ENCODE measurements around the gene ADRA2A. TPM values are rescaled to one million over a fixed set of nuclear protein-coding genes. Genes with fewer than 3 reads are reported as not detected.

The ADRA2A gene
- total RNA-seq, 1 experiment from 2014 or later, result not detected

DNA sequence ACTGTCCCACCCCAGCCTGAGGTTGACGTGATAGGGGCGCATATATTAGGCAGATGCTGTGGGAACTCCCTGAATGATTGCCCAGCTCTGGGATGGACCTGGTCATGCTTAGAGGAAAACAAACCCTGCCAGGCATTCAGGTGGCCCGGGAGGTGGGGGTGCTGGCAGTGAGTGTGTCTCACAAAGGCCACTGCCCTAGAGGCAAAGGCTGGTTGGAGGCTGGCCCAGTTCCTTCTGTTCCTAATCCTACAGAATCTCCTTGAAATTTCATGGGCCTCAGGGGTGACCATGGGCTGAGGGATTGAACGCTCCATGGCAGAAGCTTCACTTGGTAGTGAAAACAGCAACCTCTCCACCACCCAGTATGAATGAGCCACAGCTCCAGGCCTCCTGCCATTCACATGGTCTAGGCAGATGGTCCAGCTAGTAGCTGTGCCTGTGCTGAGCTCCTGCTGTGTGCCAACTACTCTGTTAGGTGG is 25.6 kb downstream of the ADRA2A start:
- H4K20me1 ChIP-seq (ENCODE audit: insufficient read depth, low read depth, low read length), result no peaks in the 10 kb centered on the region
- H2AFZ ChIP-seq (ENCODE audit: low read length), result no peak overlapping the region
- no peaks in the 10 kb centered on the region for H3K9me3 ChIP-seq (ENCODE audit: low read length)
- H3K79me2 ChIP-seq (ENCODE audit: low read length), result no peaks in the 10 kb centered on the region
- H3K36me3 ChIP-seq (ENCODE audit: insufficient read depth, low read length), result no peaks in the 10 kb centered on the region
- DNase-seq, result no peak
- no peak overlapping the region for H3K4me2 ChIP-seq (ENCODE audit: low read depth, low read length, poor library complexity, severe bottlenecking)
- H3K9ac ChIP-seq (ENCODE audit: low read length), result no peak overlapping the region
- no peaks in the 10 kb centered on the region for H3K9me2 ChIP-seq (replicated peaks; ENCODE audit: insufficient read depth, low read length)
- H3K27ac ChIP-seq (ENCODE audit: low read length), result no peak overlapping the region
- no peak overlapping the region for H3K4me3 ChIP-seq (ENCODE audit: low read length)
- no peaks in the 10 kb centered on the region for H3K27me3 ChIP-seq (ENCODE audit: low read length)
- H3K4me1 ChIP-seq (ENCODE audit: low read length), result no peaks in the 10 kb centered on the region

DNA sequence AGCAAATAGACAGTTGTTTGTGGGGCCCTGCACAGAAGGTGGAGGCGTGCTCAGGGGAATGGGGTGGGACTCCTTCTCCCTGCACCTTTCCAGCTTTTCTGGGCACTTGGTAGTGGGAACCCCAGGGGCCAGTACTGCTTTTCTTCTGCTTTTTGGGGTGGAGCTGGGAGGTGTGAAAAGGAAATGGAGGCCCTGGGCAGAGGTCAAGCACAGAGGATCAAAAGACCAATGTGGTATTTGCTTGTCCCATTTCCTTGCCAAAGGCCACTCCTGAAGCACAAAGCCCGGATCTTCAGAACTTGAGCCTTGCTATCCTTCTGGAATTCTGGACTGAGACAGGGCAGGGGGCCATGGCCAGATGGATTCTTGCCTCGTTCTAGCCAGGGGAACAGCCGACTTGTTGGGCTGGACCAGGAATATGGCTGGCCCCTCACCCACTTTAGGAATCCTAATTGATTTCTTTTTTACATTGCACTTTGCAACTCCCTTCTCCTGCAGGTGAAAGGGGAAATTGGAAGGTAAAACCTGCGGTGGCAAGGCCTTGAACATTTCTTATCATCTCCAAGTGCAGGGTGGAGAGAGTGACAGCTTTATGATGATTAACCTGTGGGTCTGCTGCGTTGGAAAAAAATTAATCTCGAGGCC is 26.5 kb downstream of the ADRA2A start:
- Histone ChIP-seq H2AFZ (ENCODE audit: low read length) (no peak overlapping the region), H3K9me2 (replicated peaks; ENCODE audit: insufficient read depth, low read length) (no peaks in the 10 kb centered on the region), H3K79me2 (ENCODE audit: low read length) (no peaks in the 10 kb centered on the region), H3K4me3 (ENCODE audit: low read length) (no peak overlapping the region), H3K4me2 (ENCODE audit: low read depth, low read length, poor library complexity, severe bottlenecking) (no peak overlapping the region), H3K27ac (ENCODE audit: low read length) (no peak overlapping the region), H3K9me3 (ENCODE audit: low read length) (no peaks in the 10 kb centered on the region), H3K27me3 (ENCODE audit: low read length) (no peaks in the 10 kb centered on the region), H3K4me1 (ENCODE audit: low read length) (no peaks in the 10 kb centered on the region), H3K9ac (ENCODE audit: low read length) (no peak overlapping the region), H3K36me3 (ENCODE audit: insufficient read depth, low read length) (no peaks in the 10 kb centered on the region), H4K20me1 (ENCODE audit: insufficient read depth, low read depth, low read length) (no peaks in the 10 kb centered on the region)
- DNase-seq, result no peak

DNA sequence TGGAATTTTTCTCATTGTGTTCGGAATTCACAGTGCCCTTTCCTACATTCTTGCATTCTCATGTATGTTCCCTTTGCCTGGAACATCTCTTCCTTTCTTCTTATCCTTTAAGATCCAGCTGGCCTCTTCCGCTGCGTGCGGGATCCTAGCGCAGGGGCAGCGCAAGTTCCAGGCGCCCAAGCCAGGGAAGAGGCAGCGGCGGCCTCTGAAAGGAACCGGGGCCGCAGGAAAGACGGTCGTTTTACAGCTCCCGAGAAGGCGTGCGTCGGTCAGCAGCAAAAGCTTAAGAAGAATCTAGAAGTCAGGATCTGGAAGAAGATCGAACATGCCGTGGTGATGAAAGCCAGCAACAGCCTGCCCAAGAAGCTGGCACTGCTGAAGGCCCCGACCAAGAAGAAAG is 28.0 kb downstream of the ADRA2A start:
- DNase-seq, result no peak
- H3K4me2 ChIP-seq (ENCODE audit: low read depth, low read length, poor library complexity, severe bottlenecking), result no peak overlapping the region
- no peaks in the 10 kb centered on the region for H3K79me2 ChIP-seq (ENCODE audit: low read length)
- no peaks in the 10 kb centered on the region for H4K20me1 ChIP-seq (ENCODE audit: insufficient read depth, low read depth, low read length)
- no peaks in the 10 kb centered on the region for H3K36me3 ChIP-seq (ENCODE audit: insufficient read depth, low read length)
- no peak overlapping the region for H3K4me3 ChIP-seq (ENCODE audit: low read length)
- H2AFZ ChIP-seq (ENCODE audit: low read length), result no peak overlapping the region
- no peaks in the 10 kb centered on the region for H3K9me2 ChIP-seq (replicated peaks; ENCODE audit: insufficient read depth, low read length)
- H3K9ac ChIP-seq (ENCODE audit: low read length), result no peak overlapping the region
- no peak overlapping the region for H3K27ac ChIP-seq (ENCODE audit: low read length)
- no peaks in the 10 kb centered on the region for H3K27me3 ChIP-seq (ENCODE audit: low read length)
- H3K4me1 ChIP-seq (ENCODE audit: low read length), result no peaks in the 10 kb centered on the region
- H3K9me3 ChIP-seq (ENCODE audit: low read length), result no peaks in the 10 kb centered on the region

GRCh38 chr10:111106081-111106480 is 29.3 kb downstream of the ADRA2A start:
- Histone ChIP-seq H3K9me3 (ENCODE audit: low read length) (no peaks in the 10 kb centered on the region), H3K9me2 (replicated peaks; ENCODE audit: insufficient read depth, low read length) (no peaks in the 10 kb centered on the region)

GRCh38 chr10:111107023-111107422 is 30.2 kb downstream of the ADRA2A start:
- Histone ChIP-seq H3K9me3 (ENCODE audit: low read length) (no peaks in the 10 kb centered on the region), H3K27me3 (ENCODE audit: low read length) (no peaks in the 10 kb centered on the region), H3K4me3 (ENCODE audit: low read length) (no peak overlapping the region), H3K27ac (ENCODE audit: low read length) (no peak overlapping the region), H3K79me2 (ENCODE audit: low read length) (no peaks in the 10 kb centered on the region), H3K4me1 (ENCODE audit: low read length) (no peaks in the 10 kb centered on the region), H4K20me1 (ENCODE audit: insufficient read depth, low read depth, low read length) (no peaks in the 10 kb centered on the region), H3K9me2 (replicated peaks; ENCODE audit: insufficient read depth, low read length) (no peaks in the 10 kb centered on the region), H2AFZ (ENCODE audit: low read length) (no peak overlapping the region), H3K4me2 (ENCODE audit: low read depth, low read length, poor library complexity, severe bottlenecking) (no peak overlapping the region), H3K36me3 (ENCODE audit: insufficient read depth, low read length) (no peaks in the 10 kb centered on the region), H3K9ac (ENCODE audit: low read length) (no peak overlapping the region)
- DNase-seq, result no peak

More at GRCh38 chr10:111106081-111106480, 29.3 kb downstream of the ADRA2A start:
- H3K9ac ChIP-seq (ENCODE audit: low read length), result no peak overlapping the region
- H3K4me3 ChIP-seq (ENCODE audit: low read length), result no peak overlapping the region
- no peak overlapping the region for H2AFZ ChIP-seq (ENCODE audit: low read length)
- no peak for DNase-seq
- no peak overlapping the region for H3K27ac ChIP-seq (ENCODE audit: low read length)
- no peaks in the 10 kb centered on the region for H4K20me1 ChIP-seq (ENCODE audit: insufficient read depth, low read depth, low read length)
- H3K27me3 ChIP-seq (ENCODE audit: low read length), result no peaks in the 10 kb centered on the region
- H3K36me3 ChIP-seq (ENCODE audit: insufficient read depth, low read length), result no peaks in the 10 kb centered on the region
- H3K4me1 ChIP-seq (ENCODE audit: low read length), result no peaks in the 10 kb centered on the region
- H3K79me2 ChIP-seq (ENCODE audit: low read length), result no peaks in the 10 kb centered on the region
- no peak overlapping the region for H3K4me2 ChIP-seq (ENCODE audit: low read depth, low read length, poor library complexity, severe bottlenecking)

GRCh38 chr10:111107846-111108245 is 31.0 kb downstream of the ADRA2A start:
- no peaks in the 10 kb centered on the region for H3K27me3 ChIP-seq (ENCODE audit: low read length)
- no peaks in the 10 kb centered on the region for H3K9me3 ChIP-seq (ENCODE audit: low read length)
- no peak for DNase-seq
- no peak overlapping the region for H3K9ac ChIP-seq (ENCODE audit: low read length)
- no peak overlapping the region for H3K4me3 ChIP-seq (ENCODE audit: low read length)
- no peak overlapping the region for H3K4me2 ChIP-seq (ENCODE audit: low read depth, low read length, poor library complexity, severe bottlenecking)
- H3K9me2 ChIP-seq (replicated peaks; ENCODE audit: insufficient read depth, low read length), result no peaks in the 10 kb centered on the region
- no peaks in the 10 kb centered on the region for H3K79me2 ChIP-seq (ENCODE audit: low read length)
- no peaks in the 10 kb centered on the region for H3K36me3 ChIP-seq (ENCODE audit: insufficient read depth, low read length)
- H3K4me1 ChIP-seq (ENCODE audit: low read length), result no peaks in the 10 kb centered on the region
- H4K20me1 ChIP-seq (ENCODE audit: insufficient read depth, low read depth, low read length), result no peaks in the 10 kb centered on the region
- no peak overlapping the region for H3K27ac ChIP-seq (ENCODE audit: low read length)
- H2AFZ ChIP-seq (ENCODE audit: low read length), result no peak overlapping the region

- H3K79me2 ChIP-seq (ENCODE audit: low read length), result no peaks in the 10 kb centered on the region
- H3K36me3 ChIP-seq (ENCODE audit: insufficient read depth, low read length), result no peaks in the 10 kb centered on the region
- H3K9me3 ChIP-seq (ENCODE audit: low read length), result no peaks in the 10 kb centered on the region
- no peaks in the 10 kb centered on the region for H4K20me1 ChIP-seq (ENCODE audit: insufficient read depth, low read depth, low read length)
- H3K9me2 ChIP-seq (replicated peaks; ENCODE audit: insufficient read depth, low read length), result no peaks in the 10 kb centered on the region
- no peak overlapping the region for H3K27ac ChIP-seq (ENCODE audit: low read length)
- no peak overlapping the region for H2AFZ ChIP-seq (ENCODE audit: low read length)
- no peaks in the 10 kb centered on the region for H3K4me1 ChIP-seq (ENCODE audit: low read length)
- no peak overlapping the region for H3K9ac ChIP-seq (ENCODE audit: low read length)
- H3K4me2 ChIP-seq (ENCODE audit: low read depth, low read length, poor library complexity, severe bottlenecking), result no peak overlapping the region
- DNase-seq, result no peak
- H3K27me3 ChIP-seq (ENCODE audit: low read length), result no peaks in the 10 kb centered on the region
- H3K4me3 ChIP-seq (ENCODE audit: low read length), result no peak overlapping the region
Measured at GRCh38 chr10:111108441-111108840, 31.6 kb downstream of the ADRA2A start.

GRCh38 chr10:111109501-111110242 is 32.8 kb downstream of the ADRA2A start:
- H3K27me3 ChIP-seq (ENCODE audit: low read length), result no peaks in the 10 kb centered on the region
- no peaks in the 10 kb centered on the region for H3K9me3 ChIP-seq (ENCODE audit: low read length)
- H3K9me2 ChIP-seq (replicated peaks; ENCODE audit: insufficient read depth, low read length), result no peaks in the 10 kb centered on the region
- no peak overlapping the region for H3K4me2 ChIP-seq (ENCODE audit: low read depth, low read length, poor library complexity, severe bottlenecking)
- no peak overlapping the region for H3K27ac ChIP-seq (ENCODE audit: low read length)
- no peak overlapping the region for H3K9ac ChIP-seq (ENCODE audit: low read length)
- no peaks in the 10 kb centered on the region for H3K79me2 ChIP-seq (ENCODE audit: low read length)
- H3K4me3 ChIP-seq (ENCODE audit: low read length), result no peak overlapping the region
- H3K36me3 ChIP-seq (ENCODE audit: insufficient read depth, low read length), result no peaks in the 10 kb centered on the region
- no peaks in the 10 kb centered on the region for H3K4me1 ChIP-seq (ENCODE audit: low read length)
- no peaks in the 10 kb centered on the region for H4K20me1 ChIP-seq (ENCODE audit: insufficient read depth, low read depth, low read length)
- H2AFZ ChIP-seq (ENCODE audit: low read length), result no peak overlapping the region
- no peak for DNase-seq

Measured in Karpas-422 (cell line).